ENCODE measurements around the gene L3MBTL4.

The L3MBTL4 gene

DNA sequence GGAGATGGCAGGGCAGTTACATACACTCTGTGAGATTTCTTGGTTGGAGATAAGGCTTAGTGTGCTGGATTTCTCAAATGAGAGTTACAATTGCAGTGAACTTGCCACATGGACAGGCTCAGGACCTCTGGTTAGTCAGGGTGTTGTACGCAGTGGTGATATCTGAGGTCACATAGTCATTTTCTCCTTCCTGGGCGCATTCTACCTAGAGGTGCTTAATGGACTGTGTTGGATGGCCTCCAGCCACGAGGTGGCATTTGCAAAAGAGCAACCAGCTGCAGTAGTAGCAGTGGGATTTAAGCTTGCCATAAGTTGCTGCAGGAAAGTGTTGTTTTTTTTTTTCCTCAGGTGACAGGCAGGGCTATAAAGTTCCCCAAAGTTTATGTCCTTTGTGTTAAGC lies 345.6 kb downstream of the L3MBTL4 start:
- no peak for DNase-seq (ENCODE audit: low read depth)

DNA sequence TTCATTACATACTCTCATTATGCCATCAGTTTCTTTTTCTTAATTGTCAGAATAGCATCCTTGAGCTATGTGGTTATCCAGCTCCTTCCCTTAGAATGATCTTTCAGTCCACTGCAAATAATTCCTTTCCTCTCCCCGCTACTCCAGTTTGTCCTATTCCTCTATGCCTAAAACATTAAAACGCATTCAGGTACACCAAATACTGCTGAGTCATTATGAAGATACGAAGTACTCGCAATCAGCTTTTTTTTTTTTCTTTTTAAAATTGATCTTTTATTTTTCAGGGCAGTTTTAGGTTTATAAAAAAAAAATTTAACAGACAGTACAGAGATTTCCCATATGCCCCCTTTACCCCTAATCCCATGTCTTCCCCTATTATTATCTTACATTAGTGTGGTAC lies 354.6 kb downstream of the L3MBTL4 start:
- DNase-seq (ENCODE audit: low read depth) = no peak
- H3K4me3 ChIP-seq (ENCODE audit: low read depth, low read length) = no peak overlapping the region
- TF ChIP-seq, protein P1, sequence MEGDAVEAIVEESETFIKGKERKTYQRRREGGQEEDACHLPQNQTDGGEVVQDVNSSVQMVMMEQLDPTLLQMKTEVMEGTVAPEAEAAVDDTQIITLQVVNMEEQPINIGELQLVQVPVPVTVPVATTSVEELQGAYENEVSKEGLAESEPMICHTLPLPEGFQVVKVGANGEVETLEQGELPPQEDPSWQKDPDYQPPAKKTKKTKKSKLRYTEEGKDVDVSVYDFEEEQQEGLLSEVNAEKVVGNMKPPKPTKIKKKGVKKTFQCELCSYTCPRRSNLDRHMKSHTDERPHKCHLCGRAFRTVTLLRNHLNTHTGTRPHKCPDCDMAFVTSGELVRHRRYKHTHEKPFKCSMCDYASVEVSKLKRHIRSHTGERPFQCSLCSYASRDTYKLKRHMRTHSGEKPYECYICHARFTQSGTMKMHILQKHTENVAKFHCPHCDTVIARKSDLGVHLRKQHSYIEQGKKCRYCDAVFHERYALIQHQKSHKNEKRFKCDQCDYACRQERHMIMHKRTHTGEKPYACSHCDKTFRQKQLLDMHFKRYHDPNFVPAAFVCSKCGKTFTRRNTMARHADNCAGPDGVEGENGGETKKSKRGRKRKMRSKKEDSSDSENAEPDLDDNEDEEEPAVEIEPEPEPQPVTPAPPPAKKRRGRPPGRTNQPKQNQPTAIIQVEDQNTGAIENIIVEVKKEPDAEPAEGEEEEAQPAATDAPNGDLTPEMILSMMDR (IDR thresholded peaks at IDR 0.05; ENCODE audit: control insufficient read depth, extremely low read depth, insufficient read depth) = no peak

More for the DNA sequence above, 345.6 kb downstream of the L3MBTL4 start:
- no peak overlapping the region for H3K4me3 ChIP-seq (ENCODE audit: low read depth, low read length)
- TF ChIP-seq, protein P1 (IDR thresholded peaks at IDR 0.05; ENCODE audit: control insufficient read depth, extremely low read depth, insufficient read depth) = no peak

DNA sequence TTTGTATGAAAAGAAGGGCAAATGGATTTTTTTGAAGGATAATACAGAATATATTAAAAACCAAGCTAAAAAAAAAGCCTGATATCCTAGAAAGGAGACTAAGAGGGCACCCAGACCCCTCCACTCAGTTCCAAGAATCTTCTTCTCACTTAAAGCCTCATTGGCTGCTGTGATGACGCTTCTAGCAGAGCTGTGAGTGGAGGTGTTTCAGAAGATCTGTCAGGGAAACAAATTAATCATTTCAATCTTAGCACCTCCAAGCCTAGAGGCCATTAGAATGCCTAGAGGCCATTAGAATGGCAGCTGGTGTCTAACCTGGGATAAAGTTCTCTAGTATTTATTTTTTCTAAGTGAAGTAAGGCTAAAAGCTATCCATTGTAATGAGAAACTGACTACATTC lies 355.2 kb downstream of the L3MBTL4 start:
- TF ChIP-seq, protein P1 (IDR thresholded peaks at IDR 0.05; ENCODE audit: control insufficient read depth, extremely low read depth, insufficient read depth) = no peak
- H3K4me3 ChIP-seq (ENCODE audit: low read depth, low read length) = no peak overlapping the region
- DNase-seq (ENCODE audit: low read depth) = no peak

DNA sequence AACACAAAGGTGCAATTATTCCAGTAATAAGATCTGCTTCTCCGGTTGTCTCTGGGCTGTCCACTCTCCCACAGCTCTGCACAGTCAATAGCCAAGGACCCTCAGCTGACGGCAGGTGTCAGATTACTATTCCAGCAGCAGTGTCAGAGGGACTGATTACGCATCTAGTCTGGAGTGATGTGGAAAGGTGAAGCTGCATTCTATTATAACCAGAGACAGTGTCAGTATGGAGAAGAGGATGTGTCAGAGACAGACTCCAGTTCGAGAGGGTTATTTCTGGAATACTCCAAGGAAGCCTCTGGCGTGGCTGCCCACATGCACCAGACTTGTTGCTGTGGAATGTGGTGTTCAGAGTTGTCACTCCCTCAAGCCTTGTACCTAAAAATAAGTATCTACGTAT lies 355.8 kb downstream of the L3MBTL4 start:
- TF ChIP-seq, protein P1 (IDR thresholded peaks at IDR 0.05; ENCODE audit: control insufficient read depth, extremely low read depth, insufficient read depth) = no peak
- no peak overlapping the region for H3K4me3 ChIP-seq (ENCODE audit: low read depth, low read length)
- no peak for DNase-seq (ENCODE audit: low read depth)

DNA sequence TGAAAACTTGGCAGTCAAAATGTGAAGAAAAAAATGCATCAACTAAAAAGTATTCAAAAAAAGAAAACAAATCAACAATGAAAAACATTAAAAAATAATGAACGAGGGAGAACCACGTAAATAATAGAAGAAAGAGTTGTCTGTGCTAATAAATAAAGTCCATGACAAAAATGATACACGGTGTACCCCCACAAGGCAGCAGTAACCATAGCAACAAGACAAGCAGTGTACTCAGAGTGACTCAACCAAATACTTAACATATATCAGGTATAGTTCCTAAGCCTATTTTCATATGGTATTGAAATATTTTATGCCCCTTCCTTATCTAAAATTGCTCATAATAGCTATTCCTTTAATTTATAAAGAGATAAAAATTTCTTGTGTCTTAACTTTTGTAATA lies 357.1 kb downstream of the L3MBTL4 start:
- TF ChIP-seq, protein P1 (IDR thresholded peaks at IDR 0.05; ENCODE audit: control insufficient read depth, extremely low read depth, insufficient read depth) = no peak
- no peak for DNase-seq (ENCODE audit: low read depth)
- no peak overlapping the region for H3K4me3 ChIP-seq (ENCODE audit: low read depth, low read length)

DNA sequence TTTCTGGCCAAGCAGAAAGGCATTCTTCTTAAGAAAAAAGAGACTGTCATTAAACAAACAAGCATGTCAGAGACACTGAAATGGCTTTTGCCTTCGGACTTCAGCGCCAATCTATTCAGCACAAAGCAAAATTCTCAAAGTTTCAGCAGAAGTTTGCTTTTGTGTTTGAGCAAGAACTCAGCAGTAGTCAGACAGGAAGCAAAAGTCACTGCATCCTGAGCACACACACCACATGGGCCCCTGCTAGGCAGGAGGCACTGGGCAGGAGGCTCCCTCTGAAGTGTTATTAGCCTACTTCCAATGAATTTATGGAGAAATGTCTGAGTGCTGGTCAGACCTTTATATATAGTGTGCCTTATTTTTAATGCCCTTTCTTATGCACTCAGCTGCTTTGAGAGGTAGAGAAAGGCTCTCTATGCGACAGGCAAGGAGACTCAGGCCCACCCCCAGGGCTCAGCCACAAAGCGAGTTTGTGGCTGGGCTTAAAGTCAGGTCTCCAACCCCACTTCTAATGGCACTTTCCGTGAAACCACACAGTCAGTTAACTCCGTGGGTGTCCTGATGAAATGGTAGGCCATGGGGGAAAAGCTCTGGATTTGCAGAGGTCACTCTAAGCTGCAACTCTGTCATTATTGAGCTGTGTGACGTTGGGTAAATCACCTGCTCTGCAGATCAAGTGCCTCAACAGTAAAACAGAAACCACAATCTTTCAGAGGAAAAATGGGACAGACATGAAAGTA lies 358.4 kb downstream of the L3MBTL4 start:
- TF ChIP-seq, protein P1 (IDR thresholded peaks at IDR 0.05; ENCODE audit: control insufficient read depth, extremely low read depth, insufficient read depth) = no peak
- no peak overlapping the region for H3K4me3 ChIP-seq (ENCODE audit: low read depth, low read length)
- no peak for DNase-seq (ENCODE audit: low read depth)

DNA sequence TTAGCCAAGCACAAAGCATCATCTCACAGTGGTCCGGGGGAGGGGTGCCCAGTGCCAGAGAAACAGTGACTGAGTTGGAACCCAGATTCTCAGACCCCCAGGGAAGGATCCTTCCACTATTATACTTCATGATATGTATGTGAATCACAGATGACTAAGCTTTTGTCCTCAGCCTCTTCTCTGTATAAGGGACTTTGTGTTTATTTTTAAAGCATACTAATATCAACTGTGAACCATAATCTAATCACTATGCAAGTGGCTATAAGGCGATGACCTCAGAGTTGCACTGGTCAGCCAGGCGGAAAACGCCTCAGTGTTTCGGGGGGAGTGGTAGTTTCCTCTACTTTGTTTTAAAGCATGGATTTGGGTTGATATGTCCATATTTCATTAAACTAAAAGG lies 359.0 kb downstream of the L3MBTL4 start:
- H3K4me3 ChIP-seq (ENCODE audit: low read depth, low read length) = no peak overlapping the region
- TF ChIP-seq, protein P1 (IDR thresholded peaks at IDR 0.05; ENCODE audit: control insufficient read depth, extremely low read depth, insufficient read depth) = no peak
- no peak for DNase-seq (ENCODE audit: low read depth)
